ENCODE data around the gene SFTA2. TPM values are rescaled to one million over a fixed set of nuclear protein-coding genes. Genes with fewer than 3 reads are reported as not detected.

The SFTA2 gene
- total and polyA plus RNA-seq, 9 of the 15 experiments (the other 6 are each of a cell fraction or from before 2014, with no cell fraction given): not detected

DNA sequence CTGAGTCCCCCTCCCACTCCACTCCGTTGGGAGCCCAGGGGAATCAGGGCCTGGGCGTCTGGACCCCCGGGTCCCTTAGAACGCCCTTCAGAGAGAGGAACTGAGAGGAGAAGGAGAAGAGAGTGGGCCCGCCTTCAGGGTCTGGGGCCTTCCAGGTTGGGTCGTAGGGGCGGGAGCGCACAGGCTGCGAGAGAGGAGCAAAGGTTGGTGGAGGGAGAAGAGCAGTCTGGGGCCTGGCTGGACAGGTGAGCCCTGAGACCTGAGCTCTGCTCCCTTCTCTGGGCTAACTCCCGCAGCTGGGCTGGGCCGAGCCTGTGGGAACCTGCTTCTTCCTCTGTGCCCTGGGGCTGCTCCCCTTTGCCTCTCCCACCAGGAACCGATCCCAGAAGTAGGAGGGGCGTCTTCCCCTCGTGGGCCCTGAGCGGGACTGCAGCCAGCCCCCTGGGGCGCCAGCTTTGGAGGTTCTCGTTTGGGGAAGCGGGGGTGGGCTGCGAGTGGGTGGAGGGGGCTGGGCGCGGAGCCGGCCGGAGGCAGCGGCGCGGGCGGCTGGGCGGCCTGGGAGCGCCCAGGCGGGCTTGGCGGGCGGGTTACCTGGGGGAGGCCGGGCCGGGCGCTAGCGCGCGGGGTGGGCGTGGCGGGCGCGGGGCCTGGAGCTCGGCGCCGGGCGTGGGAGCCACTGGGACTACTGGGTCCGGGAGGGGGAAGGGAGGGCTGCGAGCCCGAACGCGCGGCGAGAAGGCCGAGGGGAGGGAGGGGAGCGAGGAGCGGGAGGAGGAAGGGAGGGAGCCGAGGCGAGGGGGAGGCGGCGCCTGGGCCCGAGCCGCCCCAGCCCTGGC is 48.1 kb downstream of the SFTA2 start, which contains the start of gene DDR1 (continued):
- no peak for TF ChIP-seq NCOA1 (IDR thresholded peaks at IDR 0.05; ENCODE audit: low read depth)
- no peak for TF ChIP-seq FOXJ2 (tag; IDR thresholded peaks at IDR 0.05)
- TF ChIP-seq XRCC4 (IDR thresholded peaks at IDR 0.05; ENCODE audit: extremely low read depth, insufficient read depth, insufficient read length): no peak
- TF ChIP-seq, protein P1, sequence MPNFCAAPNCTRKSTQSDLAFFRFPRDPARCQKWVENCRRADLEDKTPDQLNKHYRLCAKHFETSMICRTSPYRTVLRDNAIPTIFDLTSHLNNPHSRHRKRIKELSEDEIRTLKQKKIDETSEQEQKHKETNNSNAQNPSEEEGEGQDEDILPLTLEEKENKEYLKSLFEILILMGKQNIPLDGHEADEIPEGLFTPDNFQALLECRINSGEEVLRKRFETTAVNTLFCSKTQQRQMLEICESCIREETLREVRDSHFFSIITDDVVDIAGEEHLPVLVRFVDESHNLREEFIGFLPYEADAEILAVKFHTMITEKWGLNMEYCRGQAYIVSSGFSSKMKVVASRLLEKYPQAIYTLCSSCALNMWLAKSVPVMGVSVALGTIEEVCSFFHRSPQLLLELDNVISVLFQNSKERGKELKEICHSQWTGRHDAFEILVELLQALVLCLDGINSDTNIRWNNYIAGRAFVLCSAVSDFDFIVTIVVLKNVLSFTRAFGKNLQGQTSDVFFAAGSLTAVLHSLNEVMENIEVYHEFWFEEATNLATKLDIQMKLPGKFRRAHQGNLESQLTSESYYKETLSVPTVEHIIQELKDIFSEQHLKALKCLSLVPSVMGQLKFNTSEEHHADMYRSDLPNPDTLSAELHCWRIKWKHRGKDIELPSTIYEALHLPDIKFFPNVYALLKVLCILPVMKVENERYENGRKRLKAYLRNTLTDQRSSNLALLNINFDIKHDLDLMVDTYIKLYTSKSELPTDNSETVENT (CRISPR knock-in tag; IDR thresholded peaks at IDR 0.05): 0 out of 2 replicates have a peak, but pooled peaks have one; percentile 6
- no peak for TF ChIP-seq EHMT2 (IDR thresholded peaks at IDR 0.05)
- TF ChIP-seq PHB (CRISPR knock-in tag; IDR thresholded peaks at IDR 0.05): no peak
- no peak for TF ChIP-seq ZNF589 (CRISPR knock-in tag; IDR thresholded peaks at IDR 0.05; ENCODE audit: low read depth)
- no peak for TF ChIP-seq ZC3H8 (IDR thresholded peaks at IDR 0.05)
- TF ChIP-seq RBM17 (IDR thresholded peaks at IDR 0.05; ENCODE audit: borderline replicate concordance, low read depth, low read length): no peak
- TF ChIP-seq, protein P2, sequence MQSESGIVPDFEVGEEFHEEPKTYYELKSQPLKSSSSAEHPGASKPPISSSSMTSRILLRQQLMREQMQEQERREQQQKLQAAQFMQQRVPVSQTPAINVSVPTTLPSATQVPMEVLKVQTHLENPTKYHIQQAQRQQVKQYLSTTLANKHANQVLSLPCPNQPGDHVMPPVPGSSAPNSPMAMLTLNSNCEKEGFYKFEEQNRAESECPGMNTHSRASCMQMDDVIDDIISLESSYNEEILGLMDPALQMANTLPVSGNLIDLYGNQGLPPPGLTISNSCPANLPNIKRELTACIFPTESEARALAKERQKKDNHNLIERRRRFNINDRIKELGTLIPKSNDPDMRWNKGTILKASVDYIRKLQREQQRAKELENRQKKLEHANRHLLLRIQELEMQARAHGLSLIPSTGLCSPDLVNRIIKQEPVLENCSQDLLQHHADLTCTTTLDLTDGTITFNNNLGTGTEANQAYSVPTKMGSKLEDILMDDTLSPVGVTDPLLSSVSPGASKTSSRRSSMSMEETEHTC (IDR thresholded peaks at IDR 0.05): no peak
- no peak for TF ChIP-seq HNRNPUL1 (IDR thresholded peaks at IDR 0.05; ENCODE audit: low read length)
- TF ChIP-seq ZNF778 (CRISPR knock-in tag; IDR thresholded peaks at IDR 0.05): no peak
- TF ChIP-seq DMBX1 (CRISPR knock-in tag; IDR thresholded peaks at IDR 0.05; ENCODE audit: borderline replicate concordance): no peak
- TF ChIP-seq, protein P3, sequence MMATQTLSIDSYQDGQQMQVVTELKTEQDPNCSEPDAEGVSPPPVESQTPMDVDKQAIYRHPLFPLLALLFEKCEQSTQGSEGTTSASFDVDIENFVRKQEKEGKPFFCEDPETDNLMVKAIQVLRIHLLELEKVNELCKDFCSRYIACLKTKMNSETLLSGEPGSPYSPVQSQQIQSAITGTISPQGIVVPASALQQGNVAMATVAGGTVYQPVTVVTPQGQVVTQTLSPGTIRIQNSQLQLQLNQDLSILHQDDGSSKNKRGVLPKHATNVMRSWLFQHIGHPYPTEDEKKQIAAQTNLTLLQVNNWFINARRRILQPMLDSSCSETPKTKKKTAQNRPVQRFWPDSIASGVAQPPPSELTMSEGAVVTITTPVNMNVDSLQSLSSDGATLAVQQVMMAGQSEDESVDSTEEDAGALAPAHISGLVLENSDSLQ (IDR thresholded peaks at IDR 0.05): no peak
- no peak for TF ChIP-seq ZNF668 (CRISPR knock-in tag; IDR thresholded peaks at IDR 0.05)
- TF ChIP-seq FOSL1 (tag; conservative IDR thresholded peaks at IDR 0.05): 0 out of 2 replicates have a peak, but pooled peaks have one; percentile 29
- TF ChIP-seq GTF2A2 (tag; IDR thresholded peaks at IDR 0.05): no peak
- peak; percentile 26 for TF ChIP-seq HNRNPLL (IDR thresholded peaks at IDR 0.05; ENCODE audit: low read depth, low read length, poor library complexity, severe bottlenecking)
- TF ChIP-seq NEUROD1 (IDR thresholded peaks at IDR 0.05; ENCODE audit: borderline replicate concordance, low read depth, low read length, partially characterized antibody): no peak
- TF ChIP-seq KDM4B (IDR thresholded peaks at IDR 0.05; ENCODE audit: borderline replicate concordance in 2 of 2, low read depth in 1 of 2): no peak
- TF ChIP-seq POLR2G (IDR thresholded peaks at IDR 0.05; ENCODE audit: low read depth, low read length): peak; percentile 63
- no peak for TF ChIP-seq MEF2D (tag; conservative IDR thresholded peaks at IDR 0.05; ENCODE audit: low read depth)
- TF ChIP-seq SMARCB1 (IDR thresholded peaks at IDR 0.05; ENCODE audit: insufficient read length, low read depth): no peak
- TF ChIP-seq HLTF (IDR thresholded peaks at IDR 0.05): no peak
- no peak for TF ChIP-seq ZNF561 (CRISPR knock-in tag; conservative IDR thresholded peaks at IDR 0.05)

Data from K562 (cell line).